Endothelial cell of umbilical vein (primary cell): Measurements from ENCODE around the gene SIRT5. TPM values are rescaled to one million over a fixed set of nuclear protein-coding genes. Genes with fewer than 3 reads are reported as not detected.

Source experiments
- BruUV-seq: library from RNA; stranded (reverse); fragments of 400-500 nt; replicated peaks from 2 replicates; lab custom pipeline; 2021; lab: Mats Ljungman, UMichigan
- CTCF ChIA-PET: fragments of 300-600, 350-600 bp; sonication (Branson Sonifier 250); formaldehyde crosslinking; loops from one replicate; lab custom pipeline; 2021; ENCODE audit warnings: antibody characterized with exemption, inconsistent platforms; lab: Charles Lee
- POLR2A ChIA-PET: fragments of 300-600, 350-600 bp; sonication (Branson Sonifier 250); formaldehyde crosslinking; loops from one replicate; lab custom pipeline; 2021; ENCODE audit warnings: antibody characterized with exemption, inconsistent platforms; lab: Charles Lee
- DNase-seq: peaks from one replicate; pipeline ENCODE4 v3.0.0-alpha.2; 2011; ENCODE audit warnings: low read depth, low spot score
- FAIRE-seq: peaks from 2 replicates; lab custom pipeline; 2011; peaks lifted over from hg19 to GRCh38; lab: Jason Lieb, UNC
- H2AFZ ChIP-seq: 2 replicates; pipeline ENCODE4 v1.6.0; 2012; ENCODE audit warnings: low read depth, low read length, control low read depth, inconsistent platforms
- H3K27ac ChIP-seq: 2 replicates; pipeline ENCODE4 v1.5.1; 2011; ENCODE audit warnings: low read depth, mild to moderate bottlenecking, control low read depth, low read length, moderate library complexity; ENCODE audit not compliant: insufficient read depth
- H3K27me3 ChIP-seq, 2 experiments: 2 replicates each; pipeline versions ENCODE4 v1.6.0 to v1.6.1; 2011; ENCODE audit warnings: low read length in 2 of 2, mixed read lengths in 1 of 2; ENCODE audit not compliant: control insufficient read depth in 2 of 2, insufficient read depth in 2 of 2
- H3K36me3 ChIP-seq, 2 experiments: 2 replicates in 1 of 2; 3 replicates in 1 of 2; pipeline ENCODE4 v1.5.1; 2011; ENCODE audit warnings: low read length in 2 of 2, mild to moderate bottlenecking in 1 of 2, moderate library complexity in 1 of 2; ENCODE audit not compliant: control insufficient read depth in 2 of 2, insufficient read depth in 2 of 2; ENCODE audit errors: extremely low read depth in 1 of 2
- H3K4me1 ChIP-seq: 3 replicates; pipeline ENCODE4 v1.5.1; 2011; ENCODE audit warnings: mild to moderate bottlenecking, low read length; ENCODE audit not compliant: control insufficient read depth, insufficient read depth; ENCODE audit errors: extremely low read depth
- H3K4me2 ChIP-seq: 2 replicates; pipeline ENCODE4 v1.6.1; 2011; ENCODE audit warnings: low read length, control low read depth, mixed read lengths; ENCODE audit not compliant: insufficient read depth
- H3K4me3 ChIP-seq, 3 experiments: fragments of 200-600 bp in 1 of 3; sonication (generic), shearing (Covaris generic) in 1 of 3; replicated peaks in 1 of 3; 2 replicates each; pipeline ENCODE4 v1.5.1; 2011 to 2016; ENCODE audit warnings: control low read depth in 3 of 3, low read length in 3 of 3, mild to moderate bottlenecking in 2 of 3, inconsistent platforms in 1 of 3, low read depth in 1 of 3, moderate library complexity in 1 of 3; ENCODE audit not compliant: insufficient read depth in 1 of 3
- H3K79me2 ChIP-seq: 2 replicates; pipeline ENCODE4 v1.6.0; 2012; ENCODE audit warnings: low read length, inconsistent platforms; ENCODE audit not compliant: control insufficient read depth, insufficient read depth
- H3K9ac ChIP-seq: replicated peaks from 2 replicates; pipeline ENCODE3; 2011; ENCODE audit warnings: low read length, control low read depth; ENCODE audit not compliant: insufficient read depth; ENCODE audit errors: extremely low read depth
- H3K9me1 ChIP-seq: replicated peaks from 3 replicates; pipeline ENCODE4 v1.6.0; 2011; ENCODE audit warnings: mild to moderate bottlenecking, low read length; ENCODE audit not compliant: control insufficient read depth, insufficient read depth; ENCODE audit errors: extremely low read depth
- H3K9me3 ChIP-seq: replicated peaks from 2 replicates; pipeline ENCODE4 v1.5.1; 2012; ENCODE audit warnings: low read length, inconsistent platforms; ENCODE audit not compliant: control insufficient read depth, insufficient read depth
- H4K20me1 ChIP-seq: replicated peaks from 2 replicates; pipeline ENCODE3; 2011; ENCODE audit warnings: mild to moderate bottlenecking, low read length; ENCODE audit not compliant: control insufficient read depth, insufficient read depth; ENCODE audit errors: extremely low read depth
- EZH2 ChIP-seq: IDR thresholded peaks from 2 replicates; pipeline ENCODE4 v1.6.1; 2012; ENCODE audit warnings: borderline replicate concordance, low read depth, mild to moderate bottlenecking, moderate library complexity, low read length, inconsistent platforms; ENCODE audit not compliant: severe bottlenecking
- FOS ChIP-seq: IDR thresholded peaks from 2 replicates; pipeline ENCODE4 v1.6.1; 2011; ENCODE audit warnings: mild to moderate bottlenecking, low read length, moderate library complexity, borderline replicate concordance; ENCODE audit not compliant: insufficient read depth
- GATA2 ChIP-seq: IDR thresholded peaks from 2 replicates; pipeline ENCODE4 v1.7.0; 2011; ENCODE audit warnings: low read depth, mild to moderate bottlenecking, moderate library complexity, mixed read lengths, low read length; ENCODE audit not compliant: insufficient read length, insufficient read depth
- JUN ChIP-seq: IDR thresholded peaks from 2 replicates; pipeline ENCODE4 v1.6.1; 2011; ENCODE audit warnings: borderline replicate concordance, low read depth; ENCODE audit not compliant: insufficient read length, insufficient read depth
- MYC ChIP-seq: IDR thresholded peaks from one replicate; pipeline ENCODE4 v1.6.1; 2011; ENCODE audit warnings: mild to moderate bottlenecking, low read depth, low read length
- POLR2A ChIP-seq: IDR thresholded peaks from 2 replicates; pipeline ENCODE4 v1.6.1; 2012; ENCODE audit warnings: low read depth, mild to moderate bottlenecking, control low read depth, low read length
- POLR2AphosphoS5 ChIP-seq: IDR thresholded peaks from 2 replicates; pipeline ENCODE4 v1.6.1; 2012; ENCODE audit warnings: low read depth, mild to moderate bottlenecking, control low read depth, low read length, moderate library complexity; ENCODE audit not compliant: insufficient read depth
- dilution Hi-C: fragments of 300-500 bp; cut with MboI; formaldehyde crosslinking; loops from one replicate; pipeline ENCODE4 v1.15.0; 2019; ENCODE audit warnings: low sequenced_read_pairs; ENCODE audit not compliant: extremely low pct_ligation_motif_present
- intact Hi-C: fragments of 100-400 bp; cut with micrococcal nuclease; formaldehyde crosslinking; loops from one replicate; pipeline ENCODE4 v1.10.0; 2022
- polyA plus RNA-seq, 4 experiments: library from polyadenylated mRNA; depleted of rRNA in 3 of 4; stranded (reverse) in 3 of 4; unstranded in 1 of 4; fragments of >200 nt; gene quantifications; 2 replicates each; pipeline versions ENCODE4 v1.2.1 to v1.2.3, GENCODE V29; 2011 to 2012; ENCODE audit warnings: missing spikeins in 1 of 4
- total RNA-seq: library from RNA; stranded (reverse); gene quantifications from 2 replicates; pipeline ENCODE4 v1.2.3, GENCODE V29; 2021
- TF ChIP-seq, protein P1 (sequence below): IDR thresholded peaks from 2 replicates; pipeline ENCODE4 v1.6.1; 2011; ENCODE audit not compliant: insufficient read depth, insufficient read length
- TF ChIP-seq, protein P2 (sequence below), 2 donors: IDR thresholded peaks; 1 replicate in 1 of 2; 2 replicates in 1 of 2; pipeline ENCODE4 v1.5.1; 2011; ENCODE audit warnings: low read length in 2 of 2, mild to moderate bottlenecking in 2 of 2, moderate library complexity in 2 of 2, control low read depth in 1 of 2, inconsistent platforms in 1 of 2, low read depth in 1 of 2; ENCODE audit not compliant: insufficient read depth in 1 of 2; ENCODE audit errors: extremely low read depth in 1 of 2

SIRT5 gene
- total and polyA plus RNA-seq, 2 donors (not counting 3 experiments of a cell fraction or from before 2014, with no cell fraction given) = 4.7 to 7.2 TPM

DNA sequence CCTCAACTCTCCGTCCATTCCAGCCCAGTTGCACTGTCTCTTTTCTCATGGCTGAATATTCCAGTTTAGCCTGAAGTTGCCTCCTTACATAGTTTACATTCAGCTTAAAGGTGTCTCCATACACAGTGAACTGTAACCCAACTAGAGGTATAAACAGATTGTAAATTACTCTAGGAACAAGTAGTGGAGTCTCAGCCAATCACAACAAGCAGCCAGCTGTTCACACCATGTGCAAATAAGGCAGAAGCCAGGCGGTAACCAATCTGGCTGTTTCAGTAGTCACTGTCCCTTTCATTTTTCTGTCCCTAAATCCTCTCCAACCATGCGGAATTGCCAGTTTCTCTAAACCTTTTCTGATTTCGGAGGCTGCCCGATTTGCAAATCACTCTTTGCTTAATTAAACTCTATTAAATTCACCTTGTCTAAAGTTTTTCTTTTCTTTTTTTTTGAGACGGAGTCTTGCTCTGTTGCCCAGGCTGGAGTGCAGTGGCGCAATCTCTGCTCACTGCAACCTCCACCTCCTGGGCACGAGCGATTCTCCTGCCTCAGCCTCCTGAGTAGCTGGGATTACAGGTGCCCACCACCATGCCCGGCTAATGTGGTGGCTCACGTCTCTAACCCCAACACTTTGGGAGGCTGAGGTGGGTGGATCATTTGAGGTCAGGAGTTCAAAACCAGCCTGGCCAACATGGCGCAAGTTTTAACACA lies 49.4 kb upstream of the SIRT5 start:
- no peak overlapping the region for H2AFZ ChIP-seq
- FAIRE-seq = no peak
- no peaks in the 10 kb centered on the region for H4K20me1 ChIP-seq
- peaks cover 41% of the 10 kb centered on the region for H3K4me1 ChIP-seq
- no peak for TF ChIP-seq MYC
- no peak for TF ChIP-seq GATA2
- no peak for TF ChIP-seq POLR2AphosphoS5
- TF ChIP-seq JUN = no peak
- no peak for TF ChIP-seq FOS
- TF ChIP-seq, protein P1, sequence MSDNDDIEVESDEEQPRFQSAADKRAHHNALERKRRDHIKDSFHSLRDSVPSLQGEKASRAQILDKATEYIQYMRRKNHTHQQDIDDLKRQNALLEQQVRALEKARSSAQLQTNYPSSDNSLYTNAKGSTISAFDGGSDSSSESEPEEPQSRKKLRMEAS = no peak
- TF ChIP-seq POLR2A = no peak
- TF ChIP-seq, protein P2, sequence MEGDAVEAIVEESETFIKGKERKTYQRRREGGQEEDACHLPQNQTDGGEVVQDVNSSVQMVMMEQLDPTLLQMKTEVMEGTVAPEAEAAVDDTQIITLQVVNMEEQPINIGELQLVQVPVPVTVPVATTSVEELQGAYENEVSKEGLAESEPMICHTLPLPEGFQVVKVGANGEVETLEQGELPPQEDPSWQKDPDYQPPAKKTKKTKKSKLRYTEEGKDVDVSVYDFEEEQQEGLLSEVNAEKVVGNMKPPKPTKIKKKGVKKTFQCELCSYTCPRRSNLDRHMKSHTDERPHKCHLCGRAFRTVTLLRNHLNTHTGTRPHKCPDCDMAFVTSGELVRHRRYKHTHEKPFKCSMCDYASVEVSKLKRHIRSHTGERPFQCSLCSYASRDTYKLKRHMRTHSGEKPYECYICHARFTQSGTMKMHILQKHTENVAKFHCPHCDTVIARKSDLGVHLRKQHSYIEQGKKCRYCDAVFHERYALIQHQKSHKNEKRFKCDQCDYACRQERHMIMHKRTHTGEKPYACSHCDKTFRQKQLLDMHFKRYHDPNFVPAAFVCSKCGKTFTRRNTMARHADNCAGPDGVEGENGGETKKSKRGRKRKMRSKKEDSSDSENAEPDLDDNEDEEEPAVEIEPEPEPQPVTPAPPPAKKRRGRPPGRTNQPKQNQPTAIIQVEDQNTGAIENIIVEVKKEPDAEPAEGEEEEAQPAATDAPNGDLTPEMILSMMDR (IDR thresholded peaks at IDR 0.05; ENCODE audit: extremely low read depth in 1 of 2, insufficient read depth in 1 of 2, low read depth in 1 of 2, low read length in 2 of 2) = no peak
- TF ChIP-seq EZH2 = no peak
- BruUV-seq = no TSS peak
- H3K27ac ChIP-seq = no peak overlapping the region
- H3K4me3 ChIP-seq = no peak overlapping the region
- no peak overlapping the region for H3K4me2 ChIP-seq
- no peaks in the 10 kb centered on the region for H3K9me3 ChIP-seq
- no peaks in the 10 kb centered on the region for H3K27me3 ChIP-seq
- no peak overlapping the region for H3K9ac ChIP-seq
- H3K9me1 ChIP-seq = no peaks in the 10 kb centered on the region
- peak; percentile 15 for DNase-seq
- no peaks in the 10 kb centered on the region for H3K36me3 ChIP-seq
- ChIA-PET POLR2A (no interaction called here), CTCF (no interaction called here)
- H3K79me2 ChIP-seq = no peaks in the 10 kb centered on the region
- dilution Hi-C loops = no loop called here
- intact Hi-C loops = no loop called here
